ENCODE measurements around the gene ZBTB18. TPM values are rescaled to one million over a fixed set of nuclear protein-coding genes. Genes with fewer than 3 reads are reported as not detected.

The ZBTB18 gene
- polyA plus RNA-seq, 1 of the 3 experiments (the other 2 are of a cell fraction), result 19.3 TPM

DNA sequence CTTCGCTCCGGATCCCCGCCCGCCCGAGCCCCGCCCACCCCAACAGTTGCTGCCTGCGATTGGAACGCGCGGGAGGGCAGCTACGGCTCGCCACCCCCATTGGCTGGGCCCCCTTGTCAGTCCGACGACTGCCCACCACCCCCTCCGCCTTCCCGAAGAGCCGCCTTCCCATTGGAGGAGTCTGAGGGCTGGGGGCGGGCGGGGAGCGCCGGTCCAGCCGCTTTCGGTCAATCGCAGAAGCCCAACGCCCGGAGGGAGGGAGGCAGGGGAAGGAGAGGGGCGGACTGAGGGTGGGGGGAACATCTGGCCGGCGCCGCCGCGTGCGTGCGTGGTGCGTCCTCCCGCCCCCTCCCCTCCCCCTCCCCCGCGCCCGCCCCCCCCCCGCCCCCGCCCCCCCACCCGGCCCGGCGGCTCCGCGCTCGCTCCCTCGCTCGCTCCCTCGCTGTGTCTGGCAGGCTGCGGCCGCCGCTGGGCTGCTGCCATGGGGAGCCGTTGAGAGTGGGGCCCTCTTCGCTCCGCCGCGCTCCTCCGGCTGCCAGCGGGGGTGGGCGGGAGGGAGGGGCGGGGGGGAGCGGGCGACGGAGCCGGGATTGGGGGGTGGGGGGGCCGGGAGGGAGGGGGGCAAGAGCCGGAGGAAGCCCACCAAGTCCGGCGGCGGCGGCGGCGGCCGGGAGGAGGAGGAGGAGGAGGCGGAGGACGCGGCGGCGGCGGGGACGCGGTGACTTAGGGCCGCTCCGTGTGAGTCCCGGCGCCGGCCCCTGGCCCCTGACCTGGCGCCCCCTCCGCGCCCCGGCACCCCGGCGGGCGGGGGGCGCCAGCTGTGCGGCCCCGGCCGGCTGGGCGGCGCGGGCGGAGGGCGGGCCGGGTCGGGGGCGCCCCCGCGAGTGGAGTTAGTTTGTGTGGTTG is 2.6 kb upstream of the ZBTB18 start (continued):
- TF ChIP-seq, protein P1, sequence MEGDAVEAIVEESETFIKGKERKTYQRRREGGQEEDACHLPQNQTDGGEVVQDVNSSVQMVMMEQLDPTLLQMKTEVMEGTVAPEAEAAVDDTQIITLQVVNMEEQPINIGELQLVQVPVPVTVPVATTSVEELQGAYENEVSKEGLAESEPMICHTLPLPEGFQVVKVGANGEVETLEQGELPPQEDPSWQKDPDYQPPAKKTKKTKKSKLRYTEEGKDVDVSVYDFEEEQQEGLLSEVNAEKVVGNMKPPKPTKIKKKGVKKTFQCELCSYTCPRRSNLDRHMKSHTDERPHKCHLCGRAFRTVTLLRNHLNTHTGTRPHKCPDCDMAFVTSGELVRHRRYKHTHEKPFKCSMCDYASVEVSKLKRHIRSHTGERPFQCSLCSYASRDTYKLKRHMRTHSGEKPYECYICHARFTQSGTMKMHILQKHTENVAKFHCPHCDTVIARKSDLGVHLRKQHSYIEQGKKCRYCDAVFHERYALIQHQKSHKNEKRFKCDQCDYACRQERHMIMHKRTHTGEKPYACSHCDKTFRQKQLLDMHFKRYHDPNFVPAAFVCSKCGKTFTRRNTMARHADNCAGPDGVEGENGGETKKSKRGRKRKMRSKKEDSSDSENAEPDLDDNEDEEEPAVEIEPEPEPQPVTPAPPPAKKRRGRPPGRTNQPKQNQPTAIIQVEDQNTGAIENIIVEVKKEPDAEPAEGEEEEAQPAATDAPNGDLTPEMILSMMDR (IDR thresholded peaks at IDR 0.05), result no peak

DNA sequence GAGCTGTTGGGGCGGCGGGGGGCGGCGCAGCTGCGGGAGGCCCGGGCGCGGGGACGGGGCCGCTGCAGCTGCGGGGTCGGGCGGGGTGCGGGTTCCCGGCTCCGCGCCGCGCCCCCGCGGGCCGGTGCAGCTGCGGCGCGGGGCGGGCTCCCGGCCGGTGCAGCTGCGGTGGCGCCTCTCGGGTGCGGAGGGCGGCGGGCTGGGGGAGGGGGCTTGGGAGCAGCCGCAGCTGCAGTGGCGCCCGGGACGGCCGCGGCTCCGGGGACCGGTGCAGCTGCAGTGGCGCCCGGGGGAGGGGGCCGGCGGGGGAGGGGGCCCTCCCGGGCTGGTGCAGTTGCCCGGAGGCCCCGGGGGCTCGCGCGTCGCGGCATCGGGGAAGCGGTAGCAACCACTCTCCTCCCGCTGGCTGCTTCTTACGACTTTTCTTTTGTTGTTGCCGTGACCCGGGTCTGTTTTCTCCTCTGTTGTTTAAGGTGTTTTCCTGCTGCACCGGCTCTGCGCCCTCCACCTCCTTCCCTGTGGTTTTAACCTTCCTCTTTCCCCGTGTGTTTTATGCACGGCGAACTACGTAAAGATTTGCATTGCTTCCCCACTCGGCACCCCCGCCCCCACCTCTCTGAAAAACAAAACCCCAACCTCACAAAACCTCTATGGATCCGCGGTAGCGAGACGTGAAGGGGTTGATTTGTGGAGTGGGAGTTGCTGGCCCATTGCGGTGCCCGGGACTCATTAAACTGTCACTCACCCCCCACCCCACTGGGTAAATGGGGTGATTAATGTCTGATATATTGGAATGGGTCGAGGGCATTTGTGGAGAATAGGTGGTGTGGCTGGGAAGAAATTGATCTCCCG is 1.7 kb upstream of the ZBTB18 start:
- CTCF ChIA-PET, result no interaction called here
- peak overlapping the region; percentile 33; the same call in 1 of the 2 replicates for H2AFZ ChIP-seq (ENCODE audit: low read depth)
- TF ChIP-seq, protein P2, sequence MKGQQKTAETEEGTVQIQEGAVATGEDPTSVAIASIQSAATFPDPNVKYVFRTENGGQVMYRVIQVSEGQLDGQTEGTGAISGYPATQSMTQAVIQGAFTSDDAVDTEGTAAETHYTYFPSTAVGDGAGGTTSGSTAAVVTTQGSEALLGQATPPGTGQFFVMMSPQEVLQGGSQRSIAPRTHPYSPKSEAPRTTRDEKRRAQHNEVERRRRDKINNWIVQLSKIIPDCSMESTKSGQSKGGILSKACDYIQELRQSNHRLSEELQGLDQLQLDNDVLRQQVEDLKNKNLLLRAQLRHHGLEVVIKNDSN (IDR thresholded peaks at IDR 0.05; ENCODE audit: borderline replicate concordance, low read depth), result no peak
- TF ChIP-seq MEF2A (IDR thresholded peaks at IDR 0.05; ENCODE audit: borderline replicate concordance, low read depth) (no peak), SIN3A (IDR thresholded peaks at IDR 0.05; ENCODE audit: borderline replicate concordance, low read depth, low read length) (peak; percentile 58; the same call in 1 of the 2 replicates), TCF12 (IDR thresholded peaks at IDR 0.05) (no peak), ELF1 (IDR thresholded peaks at IDR 0.05) (no peak), YY1 (IDR thresholded peaks at IDR 0.05; ENCODE audit: low read depth) (no peak), EZH2phosphoT487 (IDR thresholded peaks at IDR 0.05; ENCODE audit: borderline replicate concordance, low read depth) (no peak), GATA2 (CRISPR knock-in tag; IDR thresholded peaks at IDR 0.05) (no peak), GABPA (IDR thresholded peaks at IDR 0.05; ENCODE audit: low read depth) (no peak), SMC3 (IDR thresholded peaks at IDR 0.05; ENCODE audit: low read depth, low read length) (no peak), POLR2AphosphoS5 (IDR thresholded peaks at IDR 0.05; ENCODE audit: low read depth, low read length) (no peak), FOXM1 (IDR thresholded peaks at IDR 0.05; ENCODE audit: low read depth) (no peak), EP300 (IDR thresholded peaks at IDR 0.05; ENCODE audit: borderline replicate concordance in 1 of 2, low read depth in 1 of 2, low read length in 1 of 2) (no peak), FOXJ3 (CRISPR knock-in tag; IDR thresholded peaks at IDR 0.05) (no peak)
- TF ChIP-seq, protein P3, sequence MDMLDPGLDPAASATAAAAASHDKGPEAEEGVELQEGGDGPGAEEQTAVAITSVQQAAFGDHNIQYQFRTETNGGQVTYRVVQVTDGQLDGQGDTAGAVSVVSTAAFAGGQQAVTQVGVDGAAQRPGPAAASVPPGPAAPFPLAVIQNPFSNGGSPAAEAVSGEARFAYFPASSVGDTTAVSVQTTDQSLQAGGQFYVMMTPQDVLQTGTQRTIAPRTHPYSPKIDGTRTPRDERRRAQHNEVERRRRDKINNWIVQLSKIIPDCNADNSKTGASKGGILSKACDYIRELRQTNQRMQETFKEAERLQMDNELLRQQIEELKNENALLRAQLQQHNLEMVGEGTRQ (IDR thresholded peaks at IDR 0.05; ENCODE audit: borderline replicate concordance, low read depth, low read length), result no peak
- TF ChIP-seq, protein P1 (IDR thresholded peaks at IDR 0.05), result no peak
- TF ChIP-seq, protein P4, sequence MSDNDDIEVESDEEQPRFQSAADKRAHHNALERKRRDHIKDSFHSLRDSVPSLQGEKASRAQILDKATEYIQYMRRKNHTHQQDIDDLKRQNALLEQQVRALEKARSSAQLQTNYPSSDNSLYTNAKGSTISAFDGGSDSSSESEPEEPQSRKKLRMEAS (IDR thresholded peaks at IDR 0.05; ENCODE audit: low read depth), result no peak
- TF ChIP-seq, protein P5, sequence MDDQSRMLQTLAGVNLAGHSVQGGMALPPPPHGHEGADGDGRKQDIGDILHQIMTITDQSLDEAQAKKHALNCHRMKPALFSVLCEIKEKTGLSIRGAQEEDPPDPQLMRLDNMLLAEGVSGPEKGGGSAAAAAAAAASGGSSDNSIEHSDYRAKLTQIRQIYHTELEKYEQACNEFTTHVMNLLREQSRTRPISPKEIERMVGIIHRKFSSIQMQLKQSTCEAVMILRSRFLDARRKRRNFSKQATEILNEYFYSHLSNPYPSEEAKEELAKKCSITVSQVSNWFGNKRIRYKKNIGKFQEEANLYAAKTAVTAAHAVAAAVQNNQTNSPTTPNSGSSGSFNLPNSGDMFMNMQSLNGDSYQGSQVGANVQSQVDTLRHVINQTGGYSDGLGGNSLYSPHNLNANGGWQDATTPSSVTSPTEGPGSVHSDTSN (IDR thresholded peaks at IDR 0.05), result 0 out of 2 replicates have a peak, but pooled peaks have one; percentile 35

More for the DNA sequence above, 1.7 kb upstream of the ZBTB18 start:
- Histone ChIP-seq H3K27me3 (ENCODE audit: insufficient read depth) (no peaks in the 10 kb centered on the region), H3K9ac (peak overlapping the region; percentile 94), H3K4me1 (ENCODE audit: control insufficient read depth in 1 of 2, insufficient read depth in 2 of 2, low read depth in 1 of 2, low read length in 1 of 2) (peaks cover 17 to 52% of the 10 kb centered on the region in 2 experiments; a peak in 3 of 4 replicates), H4K20me1 (ENCODE audit: insufficient read depth) (peaks cover 29% of the 10 kb centered on the region), H3F3A (replicated peaks; ENCODE audit: insufficient read depth) (peaks cover 6% of the 10 kb centered on the region), H3K9me2 (no peaks in the 10 kb centered on the region), H3K79me2 (ENCODE audit: insufficient read depth) (peaks cover 51% of the 10 kb centered on the region), H3K4me2 (peak overlapping the region; percentile 96), H3K9me3 (no peaks in the 10 kb centered on the region), H3K36me3 (replicated peaks in 1 of 2; ENCODE audit: control insufficient read depth in 1 of 2, insufficient read depth in 2 of 2, low read length in 1 of 2) (peaks cover 7 to 8% of the 10 kb centered on the region in 2 experiments), H3K27ac (ENCODE audit: low read depth in 2 of 2, low read length in 1 of 2) (peak overlapping the region; percentile 72 to 93), H3K4me3 (ENCODE audit: low read depth in 2 of 2, low read length in 1 of 2) (peak overlapping the region; percentile 75 to 90)
- POLR2A ChIA-PET, result no interaction called here
- DNase-seq, result peak; percentile 73
- WGBS (ENCODE audit: low lambda C conversion rate), result under 1% methylated on average over 25 of the region's 76 CpGs

All from SK-N-SH (cell line).